Liver (tissue), 9 donors: ENCODE measurements around the gene HSP90AB1. TPM values are rescaled to one million over a fixed set of nuclear protein-coding genes. Genes with fewer than 3 reads are reported as not detected.

ENCODE experiments used
- DNase-seq: peaks from one replicate; pipeline ENCODE4 v3.0.0-alpha.2; 2017; ENCODE audit warnings: low spot score
- H3K27ac ChIP-seq, 2 donors: one replicate each; pipeline ENCODE4 v1.7.0; 2013; ENCODE audit warnings: inconsistent platforms in 2 of 2, low read length in 2 of 2, control low read depth in 1 of 2, low read depth in 1 of 2, mild to moderate bottlenecking in 1 of 2
- H3K27me3 ChIP-seq, 4 donors: one replicate each; pipeline versions ENCODE4 v1.6.1 to v1.7.0; 2013; ENCODE audit warnings: low read length in 3 of 4, inconsistent platforms in 1 of 4, mild to moderate bottlenecking in 1 of 4, moderate library complexity in 1 of 4; ENCODE audit not compliant: control insufficient read depth in 4 of 4, insufficient read depth in 4 of 4
- H3K36me3 ChIP-seq, 4 donors: one replicate each; pipeline versions ENCODE4 v1.6.1 to v1.7.0; 2013; ENCODE audit warnings: low read length in 3 of 4, mild to moderate bottlenecking in 3 of 4, low read depth in 1 of 4, moderate library complexity in 1 of 4; ENCODE audit not compliant: control insufficient read depth in 4 of 4, insufficient read depth in 3 of 4
- H3K4me1 ChIP-seq, 4 donors: one replicate each; pipeline versions ENCODE4 v1.6.1 to v1.7.0; 2013; ENCODE audit warnings: low read length in 3 of 4, mild to moderate bottlenecking in 3 of 4, moderate library complexity in 1 of 4; ENCODE audit not compliant: control insufficient read depth in 4 of 4, insufficient read depth in 4 of 4
- H3K4me3 ChIP-seq, 3 donors: one replicate each; pipeline versions ENCODE4 v1.6.1 to v1.7.0; 2013; ENCODE audit warnings: low read length in 3 of 3, control low read depth in 1 of 3, low read depth in 1 of 3, mild to moderate bottlenecking in 1 of 3
- H3K9ac ChIP-seq, 2 donors: one replicate each; pipeline ENCODE4 v1.7.0; 2013; ENCODE audit warnings: low read length in 2 of 2, mild to moderate bottlenecking in 2 of 2, moderate library complexity in 2 of 2, control low read depth in 1 of 2, low read depth in 1 of 2
- H3K9me3 ChIP-seq, 4 donors: one replicate each; pipeline versions ENCODE4 v1.6.1 to v1.7.0; 2013; ENCODE audit warnings: low read length in 3 of 4; ENCODE audit not compliant: control insufficient read depth in 4 of 4
- EGR1 ChIP-seq, 2 donors: IDR thresholded peaks; 2 replicates each; pipeline ENCODE4 v1.6.1; 2016 to 2018; ENCODE audit warnings: antibody characterized with exemption in 2 of 2, low read depth in 2 of 2
- FOXA1 ChIP-seq: IDR thresholded peaks from 2 replicates; pipeline ENCODE4 v1.6.1; 2016; ENCODE audit warnings: antibody characterized with exemption
- FOXA2 ChIP-seq: IDR thresholded peaks from 2 replicates; pipeline ENCODE4 v1.6.1; 2016; ENCODE audit warnings: antibody characterized with exemption
- GABPA ChIP-seq, 2 donors: IDR thresholded peaks in 1 of 2; conservative IDR thresholded peaks in 1 of 2; 2 replicates each; pipeline ENCODE4 v1.6.1; 2016; ENCODE audit warnings: antibody characterized with exemption in 2 of 2, mild to moderate bottlenecking in 1 of 2, moderate library complexity in 1 of 2
- HNF4A ChIP-seq, 2 donors: conservative IDR thresholded peaks; 2 replicates each; pipeline ENCODE4 v1.6.1; 2016; ENCODE audit warnings: antibody characterized with exemption in 2 of 2, mild to moderate bottlenecking in 2 of 2
- HNF4G ChIP-seq: IDR thresholded peaks from 2 replicates; pipeline ENCODE4 v1.6.1; 2016; ENCODE audit warnings: antibody characterized with exemption
- JUND ChIP-seq, 2 donors: IDR thresholded peaks; 2 replicates each; pipeline ENCODE4 v1.6.1; 2016; ENCODE audit warnings: antibody characterized with exemption in 2 of 2
- NR2F2 ChIP-seq: IDR thresholded peaks from 2 replicates; pipeline ENCODE4 v1.6.1; 2016; ENCODE audit warnings: antibody characterized with exemption
- RAD21 ChIP-seq, 2 donors: IDR thresholded peaks; 2 replicates each; pipeline ENCODE4 v1.6.1; 2016; ENCODE audit warnings: antibody characterized with exemption in 2 of 2, mild to moderate bottlenecking in 2 of 2
- RXRA ChIP-seq, 2 donors: IDR thresholded peaks; 2 replicates each; pipeline ENCODE4 v1.6.1; 2017 to 2018; ENCODE audit warnings: antibody characterized with exemption in 2 of 2, mild to moderate bottlenecking in 1 of 2
- SP1 ChIP-seq: IDR thresholded peaks from 2 replicates; pipeline ENCODE4 v1.6.1; 2018; ENCODE audit warnings: antibody characterized with exemption, mild to moderate bottlenecking
- TAF1 ChIP-seq: conservative IDR thresholded peaks from 2 replicates; pipeline ENCODE4 v1.6.1; 2016; ENCODE audit warnings: antibody characterized with exemption, mild to moderate bottlenecking
- YY1 ChIP-seq: IDR thresholded peaks from 2 replicates; pipeline ENCODE4 v1.6.1; 2016; ENCODE audit warnings: antibody characterized with exemption, mild to moderate bottlenecking
- WGBS: extraction: QIAGEN DNeasy Blood & Tissue Kit; methylation state at CpG from one replicate; pipeline ENCODE4 v1.1.7; 2013; 5-methylcytosine and 5-hydroxymethylcytosine counted together
- polyA plus RNA-seq, 2 donors: library from polyadenylated mRNA; stranded (reverse) in 1 of 2; unstranded in 1 of 2; fragments of 200-250 nt in 1 of 2; fragments of >200 nt in 1 of 2; fragmentation: Nextera tagmentation in 1 of 2; extraction: Ambion mirVana in 1 of 2; gene quantifications; one replicate each; pipeline versions ENCODE4 v1.2.1 to v1.2.3, GENCODE V29; 2013 to 2015
- total RNA-seq, 2 donors: library from RNA; depleted of rRNA; stranded (reverse); fragments of >200 nt; gene quantifications; one replicate each; pipeline ENCODE4 v1.2.3, GENCODE V29; 2014
- TF ChIP-seq, protein P1 (sequence below): IDR thresholded peaks from 2 replicates; pipeline ENCODE4 v1.6.1; 2016; ENCODE audit warnings: antibody characterized with exemption
- TF ChIP-seq, protein P2 (sequence below): IDR thresholded peaks from 2 replicates; pipeline ENCODE4 v1.6.1; 2016; ENCODE audit warnings: antibody characterized with exemption
- TF ChIP-seq, protein P3 (sequence below): IDR thresholded peaks from 2 replicates; pipeline ENCODE4 v1.6.1; 2016; ENCODE audit warnings: antibody characterized with exemption
- TF ChIP-seq, protein P4 (sequence below): IDR thresholded peaks from 2 replicates; pipeline ENCODE4 v1.6.1; 2016; ENCODE audit warnings: antibody characterized with exemption, mild to moderate bottlenecking
- donor health status: healthy.
- donor health status: healthy.
- donor health status: healthy.
- donor health status: healthy.
- donor health status: healthy.

Gene HSP90AB1
- total and polyA plus RNA-seq, 4 donors: 129 to 281 (median 203) TPM

DNA sequence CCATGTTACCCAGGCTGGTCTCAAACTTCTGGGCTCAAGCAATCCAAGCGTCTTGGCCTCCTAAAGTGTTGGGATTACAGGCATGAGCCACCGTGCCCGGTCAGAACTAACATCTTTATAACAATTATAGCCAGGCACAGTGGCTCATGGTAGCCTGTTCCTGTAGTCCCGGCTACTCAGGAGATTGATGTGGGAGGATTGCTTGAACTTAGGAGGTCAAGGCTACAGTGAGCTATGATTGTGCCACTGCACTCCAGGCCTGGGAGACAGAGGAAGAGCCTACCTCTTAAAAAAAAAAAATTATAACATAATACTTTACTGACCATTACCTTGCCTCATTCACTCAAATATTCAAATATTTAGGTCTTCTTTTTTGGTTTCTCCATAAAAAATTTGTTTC lies 47.0 kb upstream of the HSP90AB1 start:
- WGBS: 96% methylated on average over 4 of the region's 4 CpGs
- no peak for DNase-seq

DNA sequence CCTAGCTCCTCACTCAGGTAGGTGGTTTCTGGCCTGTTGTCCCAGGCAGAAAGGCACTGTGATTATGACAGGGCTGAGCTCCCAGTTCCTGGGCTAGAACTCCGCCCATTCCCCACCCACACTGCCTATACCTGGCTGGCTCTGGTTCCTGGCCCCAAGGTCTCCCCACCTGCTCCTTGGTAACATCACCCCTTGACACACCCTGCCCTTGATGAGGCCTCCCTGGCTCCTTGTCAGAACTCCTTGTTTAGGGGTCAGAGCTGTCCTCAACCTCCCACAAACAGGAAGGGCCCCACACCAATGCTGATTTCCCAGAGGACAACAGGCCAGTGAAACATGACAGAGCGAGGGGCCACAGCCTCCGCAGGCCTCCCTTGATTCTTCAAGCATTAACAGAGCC lies 45.7 kb upstream of the HSP90AB1 start:
- DNase-seq: no peak
- no peak overlapping the region for H3K4me3 ChIP-seq
- H3K36me3 ChIP-seq: no peaks in the 10 kb centered on the region
- no peak for TF ChIP-seq RAD21 (IDR thresholded peaks at IDR 0.05)
- no peak overlapping the region for H3K9ac ChIP-seq
- no peaks in the 10 kb centered on the region for H3K9me3 ChIP-seq
- H3K4me1 ChIP-seq: no peaks in the 10 kb centered on the region
- H3K27ac ChIP-seq: no peak overlapping the region
- WGBS: 90% methylated on average over 3 of the region's 3 CpGs
- H3K27me3 ChIP-seq: no peaks in the 10 kb centered on the region

More for the DNA sequence above, 47.0 kb upstream of the HSP90AB1 start:
- no peak overlapping the region for H3K4me3 ChIP-seq
- TF ChIP-seq, protein P1, sequence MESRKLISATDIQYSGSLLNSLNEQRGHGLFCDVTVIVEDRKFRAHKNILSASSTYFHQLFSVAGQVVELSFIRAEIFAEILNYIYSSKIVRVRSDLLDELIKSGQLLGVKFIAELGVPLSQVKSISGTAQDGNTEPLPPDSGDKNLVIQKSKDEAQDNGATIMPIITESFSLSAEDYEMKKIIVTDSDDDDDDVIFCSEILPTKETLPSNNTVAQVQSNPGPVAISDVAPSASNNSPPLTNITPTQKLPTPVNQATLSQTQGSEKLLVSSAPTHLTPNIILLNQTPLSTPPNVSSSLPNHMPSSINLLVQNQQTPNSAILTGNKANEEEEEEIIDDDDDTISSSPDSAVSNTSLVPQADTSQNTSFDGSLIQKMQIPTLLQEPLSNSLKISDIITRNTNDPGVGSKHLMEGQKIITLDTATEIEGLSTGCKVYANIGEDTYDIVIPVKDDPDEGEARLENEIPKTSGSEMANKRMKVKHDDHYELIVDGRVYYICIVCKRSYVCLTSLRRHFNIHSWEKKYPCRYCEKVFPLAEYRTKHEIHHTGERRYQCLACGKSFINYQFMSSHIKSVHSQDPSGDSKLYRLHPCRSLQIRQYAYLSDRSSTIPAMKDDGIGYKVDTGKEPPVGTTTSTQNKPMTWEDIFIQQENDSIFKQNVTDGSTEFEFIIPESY: no peak
- TF ChIP-seq TAF1: no peak
- TF ChIP-seq YY1: no peak
- TF ChIP-seq, protein P2, sequence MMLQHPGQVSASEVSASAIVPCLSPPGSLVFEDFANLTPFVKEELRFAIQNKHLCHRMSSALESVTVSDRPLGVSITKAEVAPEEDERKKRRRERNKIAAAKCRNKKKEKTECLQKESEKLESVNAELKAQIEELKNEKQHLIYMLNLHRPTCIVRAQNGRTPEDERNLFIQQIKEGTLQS: no peak
- no peak for TF ChIP-seq HNF4G
- TF ChIP-seq GABPA (IDR thresholded peaks at IDR 0.05 in 1 of 2, conservative IDR thresholded peaks at IDR 0.05 in 1 of 2): no peak
- no peak for TF ChIP-seq FOXA2
- no peak for TF ChIP-seq NR2F2
- TF ChIP-seq, protein P3, sequence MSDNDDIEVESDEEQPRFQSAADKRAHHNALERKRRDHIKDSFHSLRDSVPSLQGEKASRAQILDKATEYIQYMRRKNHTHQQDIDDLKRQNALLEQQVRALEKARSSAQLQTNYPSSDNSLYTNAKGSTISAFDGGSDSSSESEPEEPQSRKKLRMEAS: no peak
- TF ChIP-seq FOXA1: no peak
- no peak for TF ChIP-seq RXRA (IDR thresholded peaks at IDR 0.05)
- no peak for TF ChIP-seq SP1
- TF ChIP-seq EGR1 (IDR thresholded peaks at IDR 0.05; ENCODE audit: low read depth in 2 of 2): no peak
- TF ChIP-seq JUND (IDR thresholded peaks at IDR 0.05): no peak
- TF ChIP-seq, protein P4, sequence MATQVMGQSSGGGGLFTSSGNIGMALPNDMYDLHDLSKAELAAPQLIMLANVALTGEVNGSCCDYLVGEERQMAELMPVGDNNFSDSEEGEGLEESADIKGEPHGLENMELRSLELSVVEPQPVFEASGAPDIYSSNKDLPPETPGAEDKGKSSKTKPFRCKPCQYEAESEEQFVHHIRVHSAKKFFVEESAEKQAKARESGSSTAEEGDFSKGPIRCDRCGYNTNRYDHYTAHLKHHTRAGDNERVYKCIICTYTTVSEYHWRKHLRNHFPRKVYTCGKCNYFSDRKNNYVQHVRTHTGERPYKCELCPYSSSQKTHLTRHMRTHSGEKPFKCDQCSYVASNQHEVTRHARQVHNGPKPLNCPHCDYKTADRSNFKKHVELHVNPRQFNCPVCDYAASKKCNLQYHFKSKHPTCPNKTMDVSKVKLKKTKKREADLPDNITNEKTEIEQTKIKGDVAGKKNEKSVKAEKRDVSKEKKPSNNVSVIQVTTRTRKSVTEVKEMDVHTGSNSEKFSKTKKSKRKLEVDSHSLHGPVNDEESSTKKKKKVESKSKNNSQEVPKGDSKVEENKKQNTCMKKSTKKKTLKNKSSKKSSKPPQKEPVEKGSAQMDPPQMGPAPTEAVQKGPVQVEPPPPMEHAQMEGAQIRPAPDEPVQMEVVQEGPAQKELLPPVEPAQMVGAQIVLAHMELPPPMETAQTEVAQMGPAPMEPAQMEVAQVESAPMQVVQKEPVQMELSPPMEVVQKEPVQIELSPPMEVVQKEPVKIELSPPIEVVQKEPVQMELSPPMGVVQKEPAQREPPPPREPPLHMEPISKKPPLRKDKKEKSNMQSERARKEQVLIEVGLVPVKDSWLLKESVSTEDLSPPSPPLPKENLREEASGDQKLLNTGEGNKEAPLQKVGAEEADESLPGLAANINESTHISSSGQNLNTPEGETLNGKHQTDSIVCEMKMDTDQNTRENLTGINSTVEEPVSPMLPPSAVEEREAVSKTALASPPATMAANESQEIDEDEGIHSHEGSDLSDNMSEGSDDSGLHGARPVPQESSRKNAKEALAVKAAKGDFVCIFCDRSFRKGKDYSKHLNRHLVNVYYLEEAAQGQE: no peak
- TF ChIP-seq RAD21 (IDR thresholded peaks at IDR 0.05): no peak
- no peak for TF ChIP-seq HNF4A (conservative IDR thresholded peaks at IDR 0.05)
- H3K27ac ChIP-seq: no peak overlapping the region
- H3K9ac ChIP-seq: no peak overlapping the region
- H3K27me3 ChIP-seq: no peaks in the 10 kb centered on the region
- H3K4me1 ChIP-seq: no peaks in the 10 kb centered on the region
- H3K9me3 ChIP-seq: no peaks in the 10 kb centered on the region
- no peaks in the 10 kb centered on the region for H3K36me3 ChIP-seq
